ENCODE data around the gene MYO5A. TPM values are rescaled to one million over a fixed set of nuclear protein-coding genes. Genes with fewer than 3 reads are reported as not detected.
A peak's percentile ranks its signal among the peaks of the same experiment; 100 is the strongest.

Gene MYO5A
- total and polyA plus RNA-seq, 10 of the 15 experiments (the other 5 are each of a cell fraction or from before 2014, with no cell fraction given): 4.2 to 42.9 (median 31.1) TPM

DNA sequence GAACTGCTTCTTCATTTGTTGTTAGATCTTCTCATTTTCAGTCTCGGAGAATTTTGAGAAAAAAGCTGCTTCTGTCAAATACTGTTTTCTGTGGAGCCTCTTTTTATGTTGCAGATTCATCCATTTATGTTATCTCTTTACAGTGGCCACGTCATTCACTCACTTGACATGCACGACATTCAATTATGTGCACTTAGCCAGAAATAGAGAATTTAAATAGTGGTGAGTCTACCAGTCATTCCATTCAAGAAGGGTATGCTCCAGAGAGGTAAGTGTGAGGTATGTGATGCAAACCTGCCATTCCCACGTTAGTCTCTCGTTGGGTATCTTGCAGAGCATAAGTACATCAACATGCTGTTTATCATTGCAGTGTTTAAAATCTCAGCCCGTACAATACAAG is 30.3 kb upstream of the MYO5A start:
- ATAC-seq (peak; percentile 55), FAIRE-seq (no peak)
- H3K4me1 ChIP-seq (ENCODE audit: control insufficient read depth, insufficient read depth, low read length): peaks cover 26% of the 10 kb centered on the region
- TF ChIP-seq CREM (IDR thresholded peaks at IDR 0.05; ENCODE audit: low read depth): no peak
- no peak for TF ChIP-seq SUZ12 (IDR thresholded peaks at IDR 0.05; ENCODE audit: unreplicated experiment)
- 0 out of 4 replicates have a peak, but pooled peaks of 1 of the 2 experiments have one; percentile 18 for TF ChIP-seq IKZF2 (IDR thresholded peaks at IDR 0.05)
- no peak for TF ChIP-seq SRF (IDR thresholded peaks at IDR 0.05; ENCODE audit: low read depth in 2 of 2, low read length in 2 of 2)
- no peak for TF ChIP-seq HCFC1 (IDR thresholded peaks at IDR 0.05; ENCODE audit: low read length)
- no peak for TF ChIP-seq ESRRA (IDR thresholded peaks at IDR 0.05; ENCODE audit: low read length)
- no peak for TF ChIP-seq SMAD5 (IDR thresholded peaks at IDR 0.05; ENCODE audit: low read depth)
- no peak for TF ChIP-seq TARDBP (IDR thresholded peaks at IDR 0.05; ENCODE audit: borderline replicate concordance)
- TF ChIP-seq STAT3 (IDR thresholded peaks at IDR 0.05; ENCODE audit: low read depth, low read length): no peak
- TF ChIP-seq YY1 (IDR thresholded peaks at IDR 0.05; ENCODE audit: low read depth, low read length): no peak
- no peak for TF ChIP-seq HDAC6 (IDR thresholded peaks at IDR 0.05; ENCODE audit: unreplicated experiment)
- TF ChIP-seq IRF4 (IDR thresholded peaks at IDR 0.05; ENCODE audit: low read depth, low read length): no peak
- TF ChIP-seq SMAD1 (IDR thresholded peaks at IDR 0.05; ENCODE audit: low read depth, partially characterized antibody): no peak
- TF ChIP-seq MEF2A (IDR thresholded peaks at IDR 0.05; ENCODE audit: insufficient read depth, low read depth, low read length): peak; percentile 27; the same call in 1 of the 2 replicates
- TF ChIP-seq RB1 (IDR thresholded peaks at IDR 0.05; ENCODE audit: borderline replicate concordance): no peak
- TF ChIP-seq, protein P1, sequence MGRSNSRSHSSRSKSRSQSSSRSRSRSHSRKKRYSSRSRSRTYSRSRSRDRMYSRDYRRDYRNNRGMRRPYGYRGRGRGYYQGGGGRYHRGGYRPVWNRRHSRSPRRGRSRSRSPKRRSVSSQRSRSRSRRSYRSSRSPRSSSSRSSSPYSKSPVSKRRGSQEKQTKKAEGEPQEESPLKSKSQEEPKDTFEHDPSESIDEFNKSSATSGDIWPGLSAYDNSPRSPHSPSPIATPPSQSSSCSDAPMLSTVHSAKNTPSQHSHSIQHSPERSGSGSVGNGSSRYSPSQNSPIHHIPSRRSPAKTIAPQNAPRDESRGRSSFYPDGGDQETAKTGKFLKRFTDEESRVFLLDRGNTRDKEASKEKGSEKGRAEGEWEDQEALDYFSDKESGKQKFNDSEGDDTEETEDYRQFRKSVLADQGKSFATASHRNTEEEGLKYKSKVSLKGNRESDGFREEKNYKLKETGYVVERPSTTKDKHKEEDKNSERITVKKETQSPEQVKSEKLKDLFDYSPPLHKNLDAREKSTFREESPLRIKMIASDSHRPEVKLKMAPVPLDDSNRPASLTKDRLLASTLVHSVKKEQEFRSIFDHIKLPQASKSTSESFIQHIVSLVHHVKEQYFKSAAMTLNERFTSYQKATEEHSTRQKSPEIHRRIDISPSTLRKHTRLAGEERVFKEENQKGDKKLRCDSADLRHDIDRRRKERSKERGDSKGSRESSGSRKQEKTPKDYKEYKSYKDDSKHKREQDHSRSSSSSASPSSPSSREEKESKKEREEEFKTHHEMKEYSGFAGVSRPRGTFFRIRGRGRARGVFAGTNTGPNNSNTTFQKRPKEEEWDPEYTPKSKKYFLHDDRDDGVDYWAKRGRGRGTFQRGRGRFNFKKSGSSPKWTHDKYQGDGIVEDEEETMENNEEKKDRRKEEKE (IDR thresholded peaks at IDR 0.05): no peak
- TF ChIP-seq CBFB (IDR thresholded peaks at IDR 0.05; ENCODE audit: low read depth): no peak
- TF ChIP-seq RUNX3 (IDR thresholded peaks at IDR 0.05; ENCODE audit: low read length): 0 out of 2 replicates have a peak, but pooled peaks have one; percentile 18
- TF ChIP-seq STAT1 (conservative IDR thresholded peaks at IDR 0.05): no peak
- TF ChIP-seq ZZZ3 (IDR thresholded peaks at IDR 0.05; ENCODE audit: control insufficient read depth, insufficient read length, low read depth): no peak
- TF ChIP-seq, protein P2, sequence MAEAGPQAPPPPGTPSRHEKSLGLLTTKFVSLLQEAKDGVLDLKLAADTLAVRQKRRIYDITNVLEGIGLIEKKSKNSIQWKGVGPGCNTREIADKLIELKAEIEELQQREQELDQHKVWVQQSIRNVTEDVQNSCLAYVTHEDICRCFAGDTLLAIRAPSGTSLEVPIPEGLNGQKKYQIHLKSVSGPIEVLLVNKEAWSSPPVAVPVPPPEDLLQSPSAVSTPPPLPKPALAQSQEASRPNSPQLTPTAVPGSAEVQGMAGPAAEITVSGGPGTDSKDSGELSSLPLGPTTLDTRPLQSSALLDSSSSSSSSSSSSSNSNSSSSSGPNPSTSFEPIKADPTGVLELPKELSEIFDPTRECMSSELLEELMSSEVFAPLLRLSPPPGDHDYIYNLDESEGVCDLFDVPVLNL (IDR thresholded peaks at IDR 0.05; ENCODE audit: low read depth, low read length): no peak
- 0 out of 2 replicates have a peak, but pooled peaks have one; percentile 48 for TF ChIP-seq POLR2AphosphoS5 (IDR thresholded peaks at IDR 0.05; ENCODE audit: low read length)
- TF ChIP-seq MEF2B (IDR thresholded peaks at IDR 0.05; ENCODE audit: partially characterized antibody, poor library complexity, severe bottlenecking): peak; percentile 50
- TF ChIP-seq SUPT20H (IDR thresholded peaks at IDR 0.05; ENCODE audit: borderline replicate concordance, control insufficient read depth, low read depth, low read length): no peak

More for the DNA sequence above, 30.3 kb upstream of the MYO5A start:
- TSS peak; percentile 2 for BruUV-seq (replicated peaks)
- Histone ChIP-seq H3K79me2 (ENCODE audit: control insufficient read depth, insufficient read depth, low read length) (peaks cover 94% of the 10 kb centered on the region), H3K36me3 (ENCODE audit: control insufficient read depth in 2 of 2, insufficient read depth in 2 of 2, low read length in 1 of 2) (peaks cover 4 to 8% of the 10 kb centered on the region in 2 experiments), H3K27me3 (replicated peaks in 1 of 2; ENCODE audit: control insufficient read depth in 2 of 2, insufficient read depth in 2 of 2, low read length in 1 of 2) (no peaks in the 10 kb centered on the region), H3K4me3 (peak overlapping the region; percentile 53), H3K9me3 (replicated peaks; ENCODE audit: control insufficient read depth, insufficient read depth, low read length) (no peaks in the 10 kb centered on the region; the same call in 2 of the 3 replicates), H2AFZ (ENCODE audit: control insufficient read depth, low read depth, low read length) (no peak overlapping the region), H4K20me1 (ENCODE audit: control insufficient read depth, insufficient read depth) (no peaks in the 10 kb centered on the region), H3K27ac (ENCODE audit: control insufficient read depth, insufficient read depth) (peak overlapping the region; percentile 85), H3K9ac (ENCODE audit: control insufficient read depth, insufficient read depth, low read length) (peak overlapping the region; percentile 49), H3K4me2 (ENCODE audit: control insufficient read depth, insufficient read depth) (peak overlapping the region; percentile 90)
- SMC1A ChIA-PET (ENCODE audit: uncharacterized antibody, unreplicated experiment): interaction anchor here (0.6 to 2.8 kb wide), 16 partner anchors 8 to 327 kb away, joined by 3 to 9 read pairs (median 4); no protein-coding TSS in a partner anchor
- under 1% methylated on average over 6 of the region's 6 CpGs for WGBS (ENCODE audit: insufficient coverage, insufficient replicate concordance, low lambda C conversion rate, missing lambda C conversion rate)
- POLR2A ChIA-PET: interaction anchor here (0.6 to 2.1 kb wide), 4 partner anchors 8 to 93 kb away, joined by 4 to 9 read pairs (median 4); no protein-coding TSS in a partner anchor
- no peak for DNase-seq (ENCODE audit: low read depth, low spot score)
- intact Hi-C loops (cut with micrococcal nuclease; ENCODE audit: unreplicated experiment) (no loop called here), in situ Hi-C loops (cut with MboI) (no loop called here)
- RAD21 ChIA-PET (ENCODE audit: unreplicated experiment): interaction anchor here (0.7 to 5.7 kb wide), 8 partner anchors 26 to 333 kb away, joined by 3 to 42 read pairs (median 4); no protein-coding TSS in a partner anchor
- CTCF ChIA-PET: interaction anchor here (0.8 to 2.3 kb wide), 10 partner anchors 8 to 375 kb away, joined by 3 to 8 read pairs (median 4); partner anchors contain the start of genes ATOSA and MYO5A
